GM21528 (cell line): ENCODE results near the gene PEX11G.
"Not testable (repeated sequence)": the region's sequence is repeated elsewhere in the genome, so short reads cannot be mapped to it uniquely, and the experiment has no call there.

Source experiments
- ATAC-seq: cut with Tn5 transposase; IDR thresholded peaks from one replicate; pipeline ENCODE4 v1.9.1; 2021; ENCODE audit warnings: mild to moderate bottlenecking, moderate library complexity; ENCODE audit not compliant: unreplicated experiment, low FRiP score

PEX11G gene

DNA sequence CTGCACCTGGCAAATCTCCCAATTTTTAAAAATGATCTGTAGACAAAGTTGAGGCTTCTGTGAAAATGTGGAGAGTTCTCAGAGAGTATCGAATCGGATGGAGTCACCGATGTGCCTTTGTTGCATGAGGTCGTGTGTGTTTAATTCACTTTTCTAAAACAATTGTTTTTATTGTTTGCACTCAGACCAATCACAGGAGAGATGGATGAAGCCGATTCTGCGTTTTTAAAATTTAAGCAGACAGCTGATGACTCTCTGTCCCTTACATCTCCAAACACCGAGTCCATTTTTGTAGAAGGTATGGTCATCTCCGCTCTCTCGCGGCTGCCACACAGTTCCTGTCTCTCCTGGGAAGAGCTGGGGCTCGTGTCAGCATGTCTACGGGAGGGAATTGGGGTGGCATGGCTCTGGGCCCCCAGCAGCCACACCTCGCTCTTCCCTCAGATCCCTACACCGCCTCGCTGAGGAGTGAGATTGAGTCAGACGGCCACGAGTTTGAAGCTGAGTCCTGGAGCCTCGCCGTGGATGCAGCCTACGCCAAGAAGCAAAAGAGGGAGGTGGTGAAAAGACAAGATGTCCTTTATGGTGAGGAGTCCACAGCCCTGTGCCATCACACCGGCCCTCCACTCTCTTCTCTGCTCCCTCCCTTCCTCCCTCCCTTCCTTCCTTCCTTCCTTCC lies 47.2 kb downstream of the PEX11G start:
- ATAC-seq = no peak

DNA sequence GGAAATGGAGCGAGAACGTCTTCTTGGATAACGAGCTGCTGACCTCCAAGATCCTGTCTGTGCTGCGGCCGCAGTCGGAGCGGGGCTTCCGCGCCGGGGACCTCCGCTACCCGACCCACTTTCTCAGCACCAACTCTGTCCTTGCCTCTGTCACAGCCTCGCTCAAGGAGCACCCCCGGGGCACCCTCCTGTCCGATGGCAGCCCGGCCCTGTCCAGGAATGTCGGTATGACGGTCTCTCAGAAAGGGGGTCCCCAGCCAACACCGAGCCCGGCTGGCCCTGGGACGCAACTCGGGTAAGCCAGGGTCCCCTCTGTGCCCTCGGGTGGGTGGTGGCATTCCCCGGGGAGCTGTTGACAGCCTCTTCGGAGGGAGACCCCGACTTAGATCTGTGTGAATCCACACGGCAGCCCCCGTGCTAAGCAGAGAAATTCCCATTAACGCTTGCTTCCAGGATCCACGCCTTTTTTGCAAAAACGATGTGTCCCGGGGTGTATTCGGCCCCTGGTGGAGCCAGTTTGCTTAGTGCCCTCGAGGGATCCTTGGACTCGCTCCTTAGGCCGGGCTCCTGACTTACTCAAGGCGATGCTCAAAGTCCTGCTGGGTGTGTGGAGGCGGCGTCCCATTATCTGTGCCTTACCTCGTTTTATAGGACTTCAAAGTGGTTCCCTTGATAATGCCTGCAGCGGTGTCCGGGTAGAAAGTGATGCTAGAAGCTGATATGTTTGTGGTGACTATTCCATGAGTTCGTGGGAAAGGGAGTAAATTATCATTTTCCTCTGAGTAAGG lies 48.5 kb downstream of the PEX11G start:
- ATAC-seq = no peak

DNA sequence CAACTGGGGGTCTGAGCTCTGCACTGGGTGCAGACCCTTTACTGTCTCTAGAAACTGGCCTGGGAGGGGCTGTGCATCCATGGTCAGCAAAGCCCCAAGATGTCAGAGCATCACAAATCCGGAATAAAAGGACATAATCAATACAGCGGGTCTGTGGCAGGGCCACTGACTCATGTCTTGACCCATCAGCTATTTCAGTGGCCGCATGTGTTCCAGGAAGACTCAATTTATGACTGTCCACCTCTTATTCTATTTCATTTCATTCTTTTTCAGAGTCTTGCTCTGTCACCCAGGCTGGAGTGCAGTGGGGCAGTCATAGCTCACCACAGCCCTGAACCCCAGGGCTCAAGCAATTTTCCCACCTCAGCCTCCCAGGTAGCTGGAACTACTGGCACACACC lies 53.2 kb downstream of the PEX11G start:
- ATAC-seq = no peak

DNA sequence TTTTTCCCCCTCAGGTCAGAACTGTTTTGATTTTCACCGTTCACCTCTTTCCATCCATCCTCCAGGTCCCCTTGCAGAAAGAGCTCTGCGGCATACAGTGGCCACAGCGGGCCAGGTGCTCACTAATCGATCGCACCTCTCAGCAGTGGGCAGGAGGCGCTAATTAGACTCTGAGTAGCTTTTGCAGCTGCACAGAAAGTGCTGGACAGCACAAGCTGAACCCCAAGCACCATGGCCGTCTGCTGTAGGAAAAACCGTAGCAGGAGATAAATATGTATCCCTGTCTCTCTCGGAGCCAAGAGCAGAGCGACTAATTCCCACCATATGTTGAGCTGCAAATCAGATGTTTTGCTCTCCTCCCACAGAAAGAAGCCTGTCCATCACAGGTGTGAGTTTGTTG lies 54.4 kb downstream of the PEX11G start:
- no peak for ATAC-seq

DNA sequence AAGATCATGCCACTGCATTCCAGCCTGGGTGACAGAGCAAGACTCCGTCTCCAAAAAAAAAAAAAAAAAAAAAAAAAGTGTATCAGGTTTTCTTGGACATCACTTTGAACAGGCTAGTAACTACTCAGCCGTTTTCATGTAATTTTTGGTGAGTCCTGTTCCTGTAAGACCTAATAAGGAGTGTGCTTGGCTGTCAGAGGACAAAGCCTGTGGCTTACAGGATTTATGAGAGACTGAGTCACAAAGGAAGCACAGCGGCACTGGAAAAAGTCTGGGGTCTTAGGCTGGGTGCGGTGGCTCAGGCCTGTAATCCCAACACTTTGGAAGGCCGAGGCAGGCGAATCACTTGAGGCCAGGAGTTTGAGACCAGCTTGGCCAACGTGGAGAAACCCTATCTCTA lies 55.4 kb downstream of the PEX11G start:
- ATAC-seq = not testable (repeated sequence)

DNA sequence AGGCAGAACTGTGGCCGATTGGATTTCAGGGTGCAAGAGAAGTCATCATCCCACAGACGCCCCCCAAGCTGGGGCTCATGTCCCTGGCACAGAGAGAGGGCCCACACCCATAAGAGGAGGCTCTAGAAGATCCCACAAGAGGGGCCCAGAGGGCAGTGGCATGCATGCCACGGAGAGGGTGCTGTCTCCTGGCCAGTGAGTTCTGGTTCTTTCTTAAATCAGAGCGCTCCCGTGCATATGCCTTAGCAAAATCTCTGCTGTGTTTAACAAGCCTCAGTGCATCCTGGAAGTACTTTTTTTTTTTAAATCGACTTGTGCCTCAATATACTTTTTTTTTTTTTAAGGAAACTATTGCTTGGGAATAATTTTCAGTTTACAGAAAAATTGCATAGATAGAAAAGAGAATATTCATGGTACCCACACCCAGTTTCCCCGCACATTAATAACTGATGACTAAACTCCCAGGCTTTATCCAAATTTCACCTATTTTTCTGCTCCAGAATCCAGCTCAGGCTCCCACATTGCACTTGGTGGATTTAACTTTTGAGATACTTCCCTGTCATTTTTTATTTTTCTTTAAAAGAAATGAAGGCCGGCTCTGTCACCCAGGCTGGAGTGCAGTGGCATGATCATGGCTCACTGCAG lies 59.1 kb downstream of the PEX11G start:
- ATAC-seq = no peak

DNA sequence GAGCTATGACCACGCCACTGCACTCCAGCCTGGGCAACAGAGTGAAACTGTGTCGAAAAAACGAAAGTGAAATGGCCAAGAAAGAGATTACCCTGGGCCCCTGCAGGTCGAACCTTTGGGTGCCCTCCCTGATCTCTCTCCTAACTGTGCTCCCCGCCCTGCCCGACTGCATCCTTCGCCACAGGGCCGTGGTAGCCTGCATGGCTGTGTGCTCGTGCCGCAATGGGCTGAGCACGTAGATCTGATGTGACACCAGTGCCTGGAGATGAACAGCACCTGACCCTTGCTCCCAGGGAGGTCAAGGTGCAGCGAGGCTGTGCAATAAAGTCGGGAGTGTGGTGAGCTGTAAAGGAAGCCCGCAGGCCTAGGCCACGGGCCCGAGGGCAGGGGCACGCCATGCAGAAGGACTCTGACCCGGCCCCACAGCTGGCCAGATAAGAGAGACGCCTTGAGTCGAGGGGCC lies 60.2 kb downstream of the PEX11G start:
- no peak for ATAC-seq

DNA sequence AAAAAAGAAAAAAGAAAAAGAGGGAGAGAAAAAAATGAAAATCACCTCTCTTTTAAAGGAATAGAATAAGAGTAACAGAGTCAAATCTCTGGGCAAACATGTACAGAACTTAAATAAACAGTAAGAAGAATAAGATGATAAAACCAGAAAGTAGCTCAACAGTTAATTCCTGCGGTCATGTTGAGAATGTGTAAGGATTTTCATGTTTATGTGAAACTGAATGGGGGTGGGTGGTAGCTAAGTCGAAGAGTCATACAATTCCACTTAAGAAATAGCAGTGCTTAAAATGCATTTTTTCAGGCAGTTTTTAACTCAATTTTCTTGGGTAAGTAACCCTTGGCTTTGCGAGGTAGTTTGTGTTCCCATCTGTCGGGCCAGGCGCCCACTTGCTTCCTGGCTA lies 60.9 kb downstream of the PEX11G start:
- ATAC-seq = no peak

DNA sequence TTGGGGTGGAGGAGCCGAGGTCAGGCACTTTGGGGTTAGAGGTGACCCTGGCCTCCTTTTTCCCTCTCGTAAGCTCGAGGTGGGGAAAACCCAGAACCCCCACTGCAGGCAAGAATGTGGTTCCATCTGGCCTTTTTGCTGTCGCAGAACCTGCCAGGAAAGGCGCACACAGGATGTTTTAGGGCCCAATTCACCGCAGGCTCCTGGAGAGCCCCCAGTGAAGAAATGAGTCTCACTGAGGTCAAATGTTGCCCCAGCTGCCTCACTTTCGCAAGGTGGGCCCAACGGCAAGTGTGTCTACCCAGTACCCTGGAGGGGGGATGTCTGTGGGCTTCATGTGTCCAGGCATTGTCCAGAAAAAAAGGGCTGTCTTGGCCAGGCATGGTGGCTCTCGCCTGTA lies 61.8 kb downstream of the PEX11G start:
- no peak for ATAC-seq
